Mammary microvascular endothelial cell (primary cell): ENCODE results near the gene CD19. TPM values are rescaled to one million over a fixed set of nuclear protein-coding genes. Genes with fewer than 3 reads are reported as not detected.

Experiments used
- total RNA-seq: library from RNA; depleted of rRNA; stranded (reverse); fragments of >200 nt; gene quantifications from 2 replicates; pipeline ENCODE4 v1.2.3, GENCODE V29; 2015

The CD19 gene
- not detected in 2 replicates for total RNA-seq

GRCh38 chr16:28931801-28932225 is at the start of gene CD19:
Gene CD19, plus strand, starts transcription at chr16:28931971. Its CDS starts 30 bp downstream, at chr16:28932001.

GRCh38 chr16:28924762-28925385 is 6.9 kb upstream of the CD19 start, which contains the start of gene RABEP2:
Gene RABEP2, minus strand, starts transcription at chr16:28925238. Its CDS starts 75 bp downstream, at chr16:28925163.

GRCh38 chr16:28950648-28951409 is 19.1 kb downstream of the CD19 start, which contains the start of gene NFATC2IP:
Gene NFATC2IP, plus strand, starts transcription at chr16:28950937. Its CDS starts 75 bp downstream, at chr16:28951012.

GRCh38 chr16:28974437-28975157 is 42.8 kb downstream of the CD19 start, which contains the start of gene SPNS1:
Gene SPNS1, plus strand, starts transcription at chr16:28974778. Its CDS starts 374 bp downstream, at chr16:28975152.

GRCh38 chr16:28984619-28985135 is 52.9 kb downstream of the CD19 start, which contains the start of gene LAT:
Gene LAT, plus strand, starts transcription at chr16:28985052. Its CDS starts 366 bp downstream, at chr16:28985418.

Other genes starting within 250 kb of the CD19 start
- gene EIF3C, start 220.5 kb upstream of the CD19 start, total RNA-seq: 153 and 209 TPM in 2 replicates
- gene NPIPB9, start 180.2 kb upstream of the CD19 start, total RNA-seq: not detected in 2 replicates
- gene ATXN2L, start 109.0 kb upstream of the CD19 start, total RNA-seq: 81.7 and 88.1 TPM in 2 replicates
- 216 and 232 TPM in 2 replicates for gene TUFM, start 85.6 kb upstream of the CD19 start, total RNA-seq
- gene SH2B1, start 68.1 kb upstream of the CD19 start, total RNA-seq: 17.5 and 20.6 TPM in 2 replicates
- gene ATP2A1, start 53.5 kb upstream of the CD19 start, total RNA-seq: not detected in 2 replicates
- gene RABEP2, start 6.7 kb upstream of the CD19 start, total RNA-seq: 49.6 and 54.6 TPM in 2 replicates
- gene NFATC2IP, start 19.0 kb downstream of the CD19 start, total RNA-seq: 18.8 and 23.6 TPM in 2 replicates
- 54.0 and 55.2 TPM in 2 replicates for gene SPNS1, start 42.8 kb downstream of the CD19 start, total RNA-seq
- 2.4 and 2.7 TPM in 2 replicates for gene LAT, start 53.1 kb downstream of the CD19 start, total RNA-seq